Caco-2 (cell line): Measurements from ENCODE around the gene SGCA. TPM values are rescaled to one million over a fixed set of nuclear protein-coding genes. Genes with fewer than 3 reads are reported as not detected.
A peak's percentile ranks its signal among the peaks of the same experiment; 100 is the strongest.

Experiments used
- BruUV-seq: library from RNA; stranded (reverse); fragments of 400-500 nt; replicated peaks from 2 replicates; lab custom pipeline; 2021; lab: Mats Ljungman, UMichigan
- CTCF ChIA-PET: fragments of 300-600 bp; sonication (Branson Sonifier 250); formaldehyde crosslinking; loops from one replicate; lab custom pipeline; 2022; ENCODE audit warnings: antibody characterized with exemption; lab: Charles Lee
- POLR2A ChIA-PET: fragments of 300-600 bp; sonication (Branson Sonifier 250); formaldehyde crosslinking; loops from one replicate; lab custom pipeline; 2022; ENCODE audit warnings: antibody characterized with exemption; lab: Charles Lee
- DNase-seq, 2 experiments: peaks; one replicate each; pipeline versions ENCODE4 v3.0.0 to v3.0.0-alpha.2; 2020 to 2022
- H3K27me3 ChIP-seq: replicated peaks from 2 replicates; pipeline ENCODE4 v1.6.0; 2011; ENCODE audit warnings: low read length; ENCODE audit not compliant: control insufficient read depth, insufficient read depth
- H3K36me3 ChIP-seq: 2 replicates; pipeline ENCODE4 v1.5.1; 2011; ENCODE audit warnings: low read length; ENCODE audit not compliant: control insufficient read depth, insufficient read depth
- H3K4me1 ChIP-seq: fragments of 250-450 bp; sonication (Bioruptor Pico); 2 replicates; pipeline ENCODE4 v1.5.1; 2020; ENCODE audit warnings: mild to moderate bottlenecking
- H3K4me3 ChIP-seq: 2 replicates; pipeline ENCODE4 v1.5.1; 2011; ENCODE audit warnings: low read depth, mild to moderate bottlenecking, control low read depth, low read length
- H3K9me3 ChIP-seq: fragments of 250-450 bp; sonication (Bioruptor Pico); 2 replicates; pipeline ENCODE4 v1.5.1; 2020; ENCODE audit warnings: mild to moderate bottlenecking, moderate library complexity
- H3K27ac Mint-ChIP-seq: one replicate; pipeline ENCODE4 v1.8.0; 2022; ENCODE audit warnings: mixed read lengths; ENCODE audit not compliant: unreplicated experiment
- H3K27me3 Mint-ChIP-seq: one replicate; pipeline ENCODE4 v1.8.0; 2022; ENCODE audit warnings: mixed read lengths; ENCODE audit not compliant: insufficient read depth, unreplicated experiment
- H3K36me3 Mint-ChIP-seq: one replicate; pipeline ENCODE4 v1.8.0; 2022; ENCODE audit warnings: mild to moderate bottlenecking, mixed read lengths; ENCODE audit not compliant: insufficient read depth, unreplicated experiment
- H3K4me1 Mint-ChIP-seq: one replicate; pipeline ENCODE4 v1.8.0; 2022; ENCODE audit warnings: low read depth, mixed read lengths; ENCODE audit not compliant: unreplicated experiment
- H3K4me3 Mint-ChIP-seq: one replicate; pipeline ENCODE4 v1.8.0; 2022; ENCODE audit warnings: mild to moderate bottlenecking, moderate library complexity, mixed read lengths; ENCODE audit not compliant: unreplicated experiment
- H3K9me3 Mint-ChIP-seq: one replicate; pipeline ENCODE4 v1.8.0; 2022; ENCODE audit warnings: mixed read lengths; ENCODE audit not compliant: unreplicated experiment
- CTCF ChIP-seq, 2 experiments: fragments of 200-600 bp in 1 of 2; IDR thresholded peaks; 1 replicate in 1 of 2; 2 replicates in 1 of 2; pipeline versions ENCODE4 v1.5.1 to v1.8.0; 2011 to 2022; ENCODE audit warnings: antibody characterized with exemption in 1 of 2, control low read depth in 1 of 2, inconsistent platforms in 1 of 2, low read depth in 1 of 2, low read length in 1 of 2, mild to moderate bottlenecking in 1 of 2, moderate library complexity in 1 of 2; ENCODE audit not compliant: insufficient read depth in 1 of 2, severe bottlenecking in 1 of 2, unreplicated experiment in 1 of 2
- intact Hi-C: fragments of 100-400 bp; cut with micrococcal nuclease; formaldehyde crosslinking; loops from one replicate; pipeline ENCODE4 v1.10.0; 2022; ENCODE audit not compliant: unreplicated experiment
- total RNA-seq: library from RNA; stranded (reverse); gene quantifications from 2 replicates; pipeline ENCODE4 v1.2.3, GENCODE V29; 2022

The SGCA gene
- total RNA-seq, 1 experiment from 2014 or later, result not detected

- H3K4me1 Mint-ChIP-seq, result peaks cover 10% of the 10 kb centered on the region
- BruUV-seq, result no TSS peak
- POLR2A ChIA-PET, result no interaction called here
- H3K27me3 ChIP-seq, result no peaks in the 10 kb centered on the region
- no peak overlapping the region for H3K4me3 Mint-ChIP-seq
- no peak overlapping the region for H3K27ac Mint-ChIP-seq
- H3K36me3 Mint-ChIP-seq, result peaks cover 6% of the 10 kb centered on the region
- CTCF ChIA-PET, result interaction anchor here (1.4 kb wide), 1 partner anchor 23 kb away, joined by 3 read pairs; no protein-coding TSS in a partner anchor
- no peaks in the 10 kb centered on the region for H3K9me3 Mint-ChIP-seq
- H3K4me3 ChIP-seq, result no peak overlapping the region
- H3K27me3 Mint-ChIP-seq, result peaks cover 3% of the 10 kb centered on the region
- no peaks in the 10 kb centered on the region for H3K36me3 ChIP-seq
- H3K9me3 ChIP-seq, result no peaks in the 10 kb centered on the region
- no peak for TF ChIP-seq CTCF (IDR thresholded peaks at IDR 0.05; ENCODE audit: insufficient read depth in 1 of 2, low read depth in 1 of 2, low read length in 1 of 2, severe bottlenecking in 1 of 2, unreplicated experiment in 1 of 2)
- no peak for DNase-seq
- H3K4me1 ChIP-seq, result peaks cover 8% of the 10 kb centered on the region; the same call in 1 of the 2 replicates
- intact Hi-C loops, result no loop called here
These were observed 10.5 kb upstream of the SGCA start for GRCh38 chr17:50155115-50155819.

- POLR2A ChIA-PET, result no interaction called here
- H3K36me3 Mint-ChIP-seq, result no peaks in the 10 kb centered on the region
- peaks cover 13% of the 10 kb centered on the region for H3K4me1 Mint-ChIP-seq
- Histone ChIP-seq H3K4me3 (no peak overlapping the region), H3K36me3 (no peaks in the 10 kb centered on the region), H3K4me1 (peaks cover 13% of the 10 kb centered on the region), H3K27me3 (no peaks in the 10 kb centered on the region), H3K9me3 (no peaks in the 10 kb centered on the region)
- no peak overlapping the region for H3K4me3 Mint-ChIP-seq
- DNase-seq, result no peak
- H3K9me3 Mint-ChIP-seq, result no peaks in the 10 kb centered on the region
- intact Hi-C loops, result no loop called here
- no peak overlapping the region for H3K27ac Mint-ChIP-seq
- no TSS peak for BruUV-seq
- TF ChIP-seq CTCF (IDR thresholded peaks at IDR 0.05; ENCODE audit: insufficient read depth in 1 of 2, low read depth in 1 of 2, low read length in 1 of 2, severe bottlenecking in 1 of 2, unreplicated experiment in 1 of 2), result no peak
- CTCF ChIA-PET, result interaction anchor here (0.8 kb wide), 1 partner anchor 223 kb away, joined by 3 read pairs; no protein-coding TSS in a partner anchor
- H3K27me3 Mint-ChIP-seq, result peaks cover 9% of the 10 kb centered on the region
These were observed 7.9 kb upstream of the SGCA start for GRCh38 chr17:50157891-50158290.

GRCh38 chr17:50161023-50161910 is 4.5 kb upstream of the SGCA start:
- Mint-ChIP-seq H3K9me3 (no peaks in the 10 kb centered on the region), H3K4me1 (peaks cover 13% of the 10 kb centered on the region), H3K36me3 (no peaks in the 10 kb centered on the region), H3K4me3 (peak overlapping the region; percentile 67), H3K27ac (peak overlapping the region; percentile 2), H3K27me3 (peaks cover 9% of the 10 kb centered on the region)
- Histone ChIP-seq H3K4me3 (peak overlapping the region; percentile 48), H3K9me3 (no peaks in the 10 kb centered on the region), H3K4me1 (peaks cover 17% of the 10 kb centered on the region), H3K36me3 (no peaks in the 10 kb centered on the region), H3K27me3 (no peaks in the 10 kb centered on the region)
- CTCF ChIA-PET, result interaction anchor here (0.5 to 2.5 kb wide), 25 partner anchors 8 to 300 kb away, joined by 3 to 33 read pairs (median 4); partner anchors contain the start of gene PPP1R9B
- no TSS peak for BruUV-seq
- POLR2A ChIA-PET, result no interaction called here
- intact Hi-C loops, result loop anchor here (1.0 kb wide), 6 partner anchors 9 to 300 kb away; no protein-coding TSS in a partner anchor
- peak; percentile 96 to 100 for DNase-seq
- peak; percentile 99 to 100 for TF ChIP-seq CTCF (IDR thresholded peaks at IDR 0.05; ENCODE audit: insufficient read depth in 1 of 2, low read depth in 1 of 2, low read length in 1 of 2, severe bottlenecking in 1 of 2, unreplicated experiment in 1 of 2)
